ENCODE results near the gene RUNX2.

The RUNX2 gene

GRCh38 chr6:45677381-45678284 lies 349.5 kb downstream of the RUNX2 start:
- DNase-seq (ENCODE audit: low spot score) = peak; percentile 74

- DNase-seq (ENCODE audit: low spot score) = peak; percentile 23
Measured at GRCh38 chr6:45678285-45678607, 350.1 kb downstream of the RUNX2 start.

DNA sequence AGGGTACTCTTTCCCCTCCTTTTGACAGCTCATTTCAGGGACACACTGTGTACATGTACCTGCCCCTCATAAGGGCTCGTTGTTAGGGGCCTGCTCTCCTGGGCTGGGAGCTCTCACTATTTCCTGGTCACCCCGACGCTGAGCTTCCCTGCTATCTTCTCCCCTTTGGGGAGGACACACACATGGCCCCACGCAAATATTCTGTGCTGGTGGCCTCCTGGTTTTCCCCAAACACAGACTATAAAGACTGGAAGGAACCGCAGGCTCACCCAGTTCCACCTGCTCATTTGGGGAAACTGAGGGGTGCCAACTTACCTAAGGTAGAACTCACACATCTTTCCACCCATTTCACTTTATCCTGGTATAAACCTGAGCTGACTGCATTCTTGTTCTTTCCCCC lies 351.0 kb downstream of the RUNX2 start:
- DNase-seq (ENCODE audit: low spot score) = no peak

DNA sequence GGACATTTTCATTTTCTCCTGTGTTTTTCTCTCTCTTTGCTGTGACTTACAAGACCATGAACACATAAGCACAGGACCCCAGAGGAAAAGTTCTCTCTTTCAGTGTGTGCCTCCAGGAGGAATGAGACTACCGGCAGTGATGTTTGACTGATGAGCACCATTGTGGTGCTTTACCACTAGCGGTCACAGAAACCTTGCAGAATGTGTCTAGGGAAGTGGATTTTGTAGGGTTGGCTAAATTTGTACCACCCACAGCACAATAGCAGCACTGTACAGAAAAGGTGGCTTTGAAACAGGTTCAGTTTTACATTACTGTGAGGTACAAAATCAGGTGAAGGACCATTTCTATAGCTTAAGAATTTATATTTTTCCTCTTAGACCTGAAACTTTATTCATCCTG lies 351.5 kb downstream of the RUNX2 start:
- DNase-seq (ENCODE audit: low spot score) = no peak

GRCh38 chr6:45681860-45682511 lies 353.9 kb downstream of the RUNX2 start:
- no peak for DNase-seq (ENCODE audit: low spot score)

DNA sequence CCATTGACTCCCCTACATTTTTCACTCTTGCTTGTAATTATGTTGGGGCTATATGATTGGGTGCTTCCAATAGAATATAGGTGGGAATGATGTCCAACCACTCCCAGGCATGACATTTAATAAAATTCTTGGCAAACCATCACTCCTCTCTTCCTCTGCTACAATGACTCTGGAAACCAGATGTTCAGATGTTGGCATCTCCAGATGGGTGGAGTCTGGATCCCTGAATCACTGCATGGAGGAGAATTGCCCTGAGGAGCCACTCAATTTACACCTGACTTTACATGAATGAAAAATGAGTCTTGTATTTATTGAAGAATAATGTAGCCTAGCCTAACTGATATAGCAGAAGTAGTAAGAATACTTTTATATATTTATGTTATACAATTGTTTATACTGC lies 356.3 kb downstream of the RUNX2 start:
- no peak for DNase-seq (ENCODE audit: low spot score)

DNA sequence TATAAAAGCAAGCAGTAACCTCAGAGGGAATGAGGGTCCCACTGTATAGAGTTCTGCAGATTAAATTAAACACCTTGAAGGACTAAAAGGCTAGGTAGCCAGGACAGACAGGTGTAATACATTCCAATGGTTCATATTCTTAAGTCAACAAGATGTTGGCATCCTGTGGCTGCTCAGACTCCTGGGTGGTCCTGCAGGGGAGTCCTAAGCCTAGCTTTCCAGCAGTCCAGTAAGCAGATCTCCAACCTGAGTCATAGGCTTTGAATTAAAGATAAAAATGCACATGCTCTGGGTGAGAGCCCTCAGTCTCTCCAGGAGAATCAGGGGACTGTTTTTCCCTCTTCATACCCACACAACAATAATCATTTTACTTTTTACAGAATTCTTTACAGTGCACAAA lies 356.9 kb downstream of the RUNX2 start:
- DNase-seq (ENCODE audit: low spot score) = no peak

DNA sequence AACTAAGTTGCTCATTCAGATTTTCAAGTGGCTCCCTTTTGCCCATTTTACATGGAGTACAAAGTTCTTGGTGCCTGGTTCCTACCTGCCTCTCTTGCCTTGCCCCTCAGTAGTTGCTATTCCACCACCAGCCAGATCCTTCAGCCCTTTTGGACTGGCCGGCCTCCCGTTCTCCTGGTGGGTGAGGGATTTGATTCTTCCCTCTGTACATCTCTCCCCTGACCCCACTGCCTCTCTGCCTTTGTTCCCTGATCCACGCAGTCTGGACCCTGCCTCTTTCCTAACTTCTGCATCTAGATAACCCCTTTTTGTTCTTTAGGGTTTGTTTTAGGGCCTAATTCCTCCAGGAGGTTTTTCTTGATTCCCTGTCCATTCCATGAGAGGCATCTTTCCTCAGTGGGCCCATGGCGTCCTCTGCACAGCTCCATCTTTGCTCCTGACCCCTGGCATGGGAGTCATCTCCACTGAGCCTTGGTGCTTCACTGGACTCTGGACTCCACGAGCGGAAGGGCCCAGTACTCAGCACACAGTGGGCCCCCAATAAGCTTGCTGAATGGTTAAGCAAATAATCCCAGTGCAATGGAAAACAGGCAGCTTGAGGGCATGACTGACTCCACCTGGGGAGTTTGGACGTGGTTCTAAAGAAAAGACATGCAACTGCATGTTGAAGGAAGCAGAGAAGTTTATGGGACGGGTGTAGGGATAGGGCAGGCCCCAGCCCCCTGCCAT lies 358.9 kb downstream of the RUNX2 start:
- no peak for DNase-seq (ENCODE audit: low spot score)

GRCh38 chr6:45687570-45687969 lies 359.4 kb downstream of the RUNX2 start:
- no peak for DNase-seq (ENCODE audit: low spot score)

GRCh38 chr6:45688180-45688579 lies 360.1 kb downstream of the RUNX2 start:
- DNase-seq (ENCODE audit: low spot score) = no peak

GRCh38 chr6:45689926-45690615 lies 361.9 kb downstream of the RUNX2 start:
- DNase-seq (ENCODE audit: low spot score) = no peak

DNA sequence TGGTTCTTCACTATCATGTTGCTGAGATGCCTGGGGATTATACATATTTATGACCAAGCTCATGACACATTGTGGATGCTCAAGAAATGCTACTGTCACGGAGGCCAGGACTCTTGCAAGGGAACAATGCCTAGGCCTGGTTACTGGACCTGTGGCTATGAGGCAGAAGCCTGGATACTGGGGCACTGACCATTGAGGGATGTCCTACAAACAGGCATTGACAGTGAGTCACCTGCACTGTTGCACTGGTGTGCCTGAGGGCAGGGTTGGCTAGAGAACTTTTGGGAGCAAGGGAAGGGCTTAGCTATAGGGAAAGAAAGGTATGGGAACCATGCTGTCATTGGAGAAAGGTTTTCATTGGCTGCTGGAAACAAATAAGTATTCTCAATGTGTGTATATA lies 362.7 kb downstream of the RUNX2 start:
- DNase-seq (ENCODE audit: low spot score) = no peak

DNA sequence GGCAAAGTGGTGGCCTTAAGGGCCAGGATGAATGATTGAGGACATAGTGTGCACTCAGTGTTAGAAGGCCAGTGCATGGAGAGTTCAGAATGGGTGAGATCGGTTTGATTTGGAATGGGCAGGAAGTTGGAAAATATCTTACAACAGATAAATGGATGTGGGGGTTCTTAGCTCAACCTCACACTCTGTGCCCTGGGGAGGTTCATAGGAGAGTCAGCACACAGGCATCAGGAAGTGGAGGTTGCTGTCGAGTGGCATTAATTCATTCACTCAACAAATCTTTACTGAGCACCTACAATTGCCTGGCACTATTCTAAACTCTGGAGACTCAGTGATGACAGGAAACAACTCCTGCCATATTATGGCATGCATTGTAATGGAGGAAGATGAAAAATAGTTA lies 363.3 kb downstream of the RUNX2 start:
- DNase-seq (ENCODE audit: low spot score) = no peak

- no peak for DNase-seq (ENCODE audit: low spot score)
Measured at GRCh38 chr6:45692021-45692420, 363.9 kb downstream of the RUNX2 start.

- DNase-seq (ENCODE audit: low spot score) = no peak
Measured at GRCh38 chr6:45696738-45697137, 368.6 kb downstream of the RUNX2 start.

DNA sequence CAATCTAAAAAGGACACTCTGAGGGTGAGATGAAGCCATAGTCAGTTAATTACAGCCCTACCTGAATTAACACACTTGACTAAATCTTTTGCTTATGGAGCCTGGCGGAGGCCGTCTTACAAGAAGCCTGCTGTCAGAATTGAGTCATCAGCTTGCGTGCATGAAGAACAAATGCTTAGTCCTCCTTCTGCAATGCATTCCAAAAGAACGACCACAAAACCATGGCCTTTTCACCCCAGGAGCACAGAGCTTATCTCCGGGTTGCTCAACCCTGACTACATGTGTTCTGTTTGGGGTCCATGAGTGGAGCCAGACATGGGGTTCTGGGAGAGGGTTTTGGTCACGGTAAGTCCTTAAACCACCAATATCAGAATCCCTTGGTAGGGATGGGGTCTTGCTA lies 369.5 kb downstream of the RUNX2 start:
- no peak for DNase-seq (ENCODE audit: low spot score)

GRCh38 chr6:45698046-45698445 lies 369.9 kb downstream of the RUNX2 start:
- no peak for DNase-seq (ENCODE audit: low spot score)

DNA sequence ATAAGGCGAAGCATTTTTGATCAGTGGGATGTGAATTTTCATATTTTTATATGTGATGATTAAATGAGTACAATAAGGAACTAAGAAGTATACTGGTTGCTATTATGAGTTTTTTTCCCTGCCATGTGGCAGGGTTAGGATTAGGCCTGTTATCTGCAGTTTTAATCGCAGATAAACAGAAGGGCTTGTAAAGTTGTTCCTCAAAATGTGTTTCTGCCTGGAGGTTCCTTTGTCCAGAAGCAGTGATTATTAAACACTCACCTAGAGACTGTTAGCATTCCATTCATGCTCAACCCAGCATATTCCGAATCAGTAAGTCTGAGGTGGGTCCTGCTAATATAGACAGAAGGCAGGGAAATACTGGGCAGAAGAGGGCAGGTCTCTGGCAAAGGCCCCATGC lies 371.5 kb downstream of the RUNX2 start:
- no peak for DNase-seq (ENCODE audit: low spot score)

DNA sequence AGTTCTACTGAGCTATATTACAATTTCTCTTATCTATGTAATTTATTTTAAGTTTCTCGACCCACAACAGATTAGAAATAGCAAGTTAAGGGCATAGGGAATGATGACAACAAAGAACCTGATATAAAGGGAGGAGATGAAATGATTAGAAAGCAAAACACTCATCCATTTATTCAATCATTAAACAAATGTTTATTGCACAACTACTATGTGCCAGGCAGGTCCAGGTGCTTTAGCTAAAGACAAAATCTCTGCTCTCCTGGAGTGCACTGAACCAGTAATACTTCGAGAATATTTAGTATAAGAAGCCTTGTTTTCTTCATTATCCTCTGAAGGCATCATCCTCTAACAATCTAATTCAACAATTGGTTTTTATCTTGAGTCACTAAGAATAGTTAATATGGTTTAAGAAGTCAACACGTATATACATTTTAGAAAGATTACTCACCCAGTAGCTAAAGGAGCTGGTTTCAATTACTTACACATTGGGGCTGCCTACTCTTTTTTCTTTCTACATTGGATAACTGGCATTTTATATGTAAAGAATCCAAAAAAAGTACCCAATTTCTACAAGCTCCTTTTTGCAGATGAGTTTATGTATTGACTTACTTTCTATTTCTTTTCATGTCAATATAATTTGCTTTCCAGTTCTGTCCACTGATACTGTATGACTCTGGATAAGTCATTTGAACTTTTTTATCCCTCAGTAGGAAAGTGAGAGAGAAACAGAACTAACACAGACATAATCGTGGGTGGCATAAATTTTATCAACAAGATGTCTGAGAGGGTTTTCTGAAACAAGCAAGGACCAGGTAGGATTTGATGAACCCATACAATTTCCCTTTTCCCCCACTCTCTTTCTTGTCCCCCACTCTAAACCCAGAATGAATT lies 375.0 kb downstream of the RUNX2 start:
- no peak for DNase-seq (ENCODE audit: low spot score)

DNA sequence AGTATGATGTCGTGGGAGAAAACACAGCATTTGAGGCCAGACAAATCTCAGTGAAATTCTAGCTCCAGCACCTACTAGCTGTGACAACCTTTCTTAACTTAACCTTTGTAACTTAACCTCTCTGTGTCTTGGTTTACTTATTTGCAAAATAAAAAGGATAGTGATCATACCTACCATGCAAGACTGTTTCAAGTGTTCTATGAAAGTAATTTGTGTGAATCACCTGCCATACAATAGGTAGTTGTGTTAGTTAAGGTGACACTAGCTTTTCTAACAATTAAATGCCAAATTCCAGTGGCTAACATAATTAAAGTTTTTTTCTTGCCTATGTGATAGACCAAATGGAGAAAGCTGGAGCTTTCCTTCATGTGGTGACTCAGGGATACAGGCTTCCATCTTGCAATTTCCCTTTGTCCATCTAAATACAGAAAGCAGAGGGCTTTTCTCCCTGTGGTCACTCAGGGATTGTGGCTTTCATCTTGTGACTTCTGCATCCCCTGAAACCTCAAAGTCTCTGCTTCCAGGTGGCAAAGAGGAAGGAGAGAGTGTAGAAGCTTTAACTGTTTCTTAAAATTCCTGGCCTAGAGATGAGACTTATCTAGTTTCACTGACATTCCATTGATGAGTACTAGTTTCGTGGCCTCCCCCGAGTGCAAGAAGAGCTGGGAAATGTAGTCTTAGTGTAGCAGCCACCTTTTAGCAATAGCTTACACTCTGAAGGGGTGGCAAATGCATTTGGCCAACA lies 376.1 kb downstream of the RUNX2 start:
- DNase-seq (ENCODE audit: low spot score) = no peak
